T-helper 2 cell treated with Interferon-gamma antibody and Interleukin-4, amounts not matched to agents 100 ng/mL and 5 ng/mL, for 36 hours (primary cell): ENCODE results near the gene TMEM201. TPM values are rescaled to one million over a fixed set of nuclear protein-coding genes. Genes with fewer than 3 reads are reported as not detected.
"Not testable (repeated sequence)": the region's sequence is repeated elsewhere in the genome, so short reads cannot be mapped to it uniquely, and the experiment has no call there.

Source experiments
- intact Hi-C: fragments of 100-400 bp; cut with micrococcal nuclease; formaldehyde crosslinking; loops from one replicate; pipeline ENCODE4 v1.15.1; 2023
- total RNA-seq: library from RNA; stranded (reverse); gene quantifications from 2 replicates; pipeline ENCODE4 v1.2.3, GENCODE V29; 2022

TMEM201 gene
- total RNA-seq, 1 donor from 2014 or later: 23.4 TPM

DNA sequence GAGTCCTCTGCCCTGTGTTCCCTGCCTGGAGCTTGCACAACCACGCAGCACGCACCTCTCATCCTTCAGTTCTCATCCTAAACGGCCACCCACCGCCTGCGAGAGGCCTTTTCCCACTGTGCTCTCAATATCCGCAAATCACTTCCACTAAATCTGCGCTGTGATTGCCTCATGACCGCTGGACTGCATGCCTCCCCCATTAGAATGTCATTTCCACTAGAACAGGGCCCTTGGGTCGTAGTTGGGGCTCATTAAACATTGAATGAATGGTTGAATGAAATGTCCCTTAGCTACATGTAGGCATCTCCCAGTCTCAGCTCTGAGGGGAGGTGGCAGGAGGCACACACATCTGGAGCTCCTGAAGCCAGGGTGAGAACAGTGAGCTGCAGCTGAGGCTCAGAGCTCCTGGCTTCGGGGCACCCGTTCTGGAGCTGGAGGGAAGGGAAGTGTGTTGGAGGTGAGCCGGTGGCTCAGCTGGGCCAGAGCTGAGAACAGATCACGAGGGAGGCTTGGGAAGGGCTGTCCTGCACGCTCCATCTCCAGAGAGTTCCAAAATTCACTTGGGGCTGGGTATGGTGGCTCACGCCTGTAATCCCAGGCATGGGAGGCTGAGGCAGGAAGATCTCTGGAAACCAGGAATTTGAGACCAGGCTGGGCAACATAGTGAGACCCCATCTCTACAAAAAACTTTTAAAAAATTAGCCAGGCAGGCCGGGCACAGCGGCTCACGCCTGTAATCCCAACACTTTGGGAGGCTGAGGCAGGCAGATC is 30.4 kb downstream of the TMEM201 start:
- intact Hi-C loops: no loop called here

DNA sequence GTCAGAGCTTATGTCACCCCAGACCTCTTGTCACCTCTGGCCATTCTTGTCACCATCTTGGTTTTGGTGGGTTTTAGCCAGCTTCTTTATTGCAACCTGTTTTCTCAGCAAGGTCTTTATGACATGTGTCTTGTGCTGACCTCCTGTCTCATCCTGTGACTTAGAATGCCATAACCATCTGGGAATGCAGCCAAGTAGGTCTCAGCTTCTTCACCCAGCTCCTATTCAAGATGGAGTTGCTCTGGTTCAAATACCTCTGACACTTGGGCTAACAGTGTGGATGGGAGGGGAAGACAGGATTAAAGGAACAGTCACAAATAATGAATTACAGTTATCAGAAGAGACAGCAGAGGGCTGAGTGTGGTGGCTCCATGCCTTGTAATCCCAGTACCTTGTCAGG is 32.3 kb downstream of the TMEM201 start:
- intact Hi-C loops: no loop called here

- intact Hi-C loops: no loop called here
These were observed 35.4 kb downstream of the TMEM201 start for GRCh38 chr1:9624081-9624480.

DNA sequence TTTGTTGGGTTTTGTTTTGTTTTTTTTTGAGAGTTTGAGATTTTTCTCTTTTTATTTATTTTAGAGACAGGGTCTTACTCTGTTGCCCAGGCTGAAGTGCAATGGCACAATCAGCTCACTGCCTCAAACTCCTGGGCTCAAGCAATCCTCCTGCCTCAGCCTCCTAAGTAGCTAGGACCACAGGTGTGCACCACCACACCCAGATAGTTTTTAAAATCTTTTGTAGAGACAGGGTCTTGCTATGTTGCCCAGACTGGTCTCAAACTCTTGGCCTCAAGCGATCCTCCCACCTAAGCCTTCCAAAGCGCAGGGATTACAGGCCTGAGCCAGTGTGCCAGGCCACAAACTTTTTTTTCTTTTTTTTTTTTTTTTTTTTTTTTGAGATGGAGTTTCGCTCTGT is 36.3 kb downstream of the TMEM201 start:
- intact Hi-C loops: not testable (repeated sequence)

DNA sequence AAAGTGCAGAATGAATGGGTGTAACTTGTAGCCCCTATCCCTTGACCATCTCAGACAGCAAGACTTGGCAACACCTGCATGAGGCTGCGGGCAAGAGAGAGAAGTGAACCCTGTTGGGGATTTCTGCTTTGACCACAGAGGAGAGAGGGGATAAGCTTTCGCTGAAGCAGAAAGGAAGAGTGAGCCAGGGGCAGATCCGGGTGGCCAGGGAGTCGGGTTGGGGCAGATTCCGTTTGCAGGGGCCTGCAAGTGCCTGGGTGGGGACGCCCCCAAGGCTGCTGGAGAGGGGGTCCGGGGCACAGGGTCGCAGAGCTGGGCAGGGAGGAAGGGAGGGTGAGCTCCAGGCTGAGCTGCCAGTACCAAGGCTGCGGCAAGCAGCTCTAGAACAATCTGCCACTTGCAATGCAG is 37.5 kb downstream of the TMEM201 start:
- intact Hi-C loops: loop anchor here (2.0 kb wide), 1 partner anchor 99 kb away; no protein-coding TSS in a partner anchor

GRCh38 chr1:9628541-9629444 is 40.1 kb downstream of the TMEM201 start:
- intact Hi-C loops: loop anchor here (1.0 kb wide), 4 partner anchors 24 to 282 kb away; partner anchors contain the start of gene CTNNBIP1

GRCh38 chr1:9629445-9630201 is 40.9 kb downstream of the TMEM201 start:
- intact Hi-C loops: loop anchor here (1.0 kb wide), 4 partner anchors 23 to 281 kb away; partner anchors contain the start of gene CTNNBIP1

GRCh38 chr1:9630331-9631111 is 41.8 kb downstream of the TMEM201 start:
- intact Hi-C loops: no loop called here

DNA sequence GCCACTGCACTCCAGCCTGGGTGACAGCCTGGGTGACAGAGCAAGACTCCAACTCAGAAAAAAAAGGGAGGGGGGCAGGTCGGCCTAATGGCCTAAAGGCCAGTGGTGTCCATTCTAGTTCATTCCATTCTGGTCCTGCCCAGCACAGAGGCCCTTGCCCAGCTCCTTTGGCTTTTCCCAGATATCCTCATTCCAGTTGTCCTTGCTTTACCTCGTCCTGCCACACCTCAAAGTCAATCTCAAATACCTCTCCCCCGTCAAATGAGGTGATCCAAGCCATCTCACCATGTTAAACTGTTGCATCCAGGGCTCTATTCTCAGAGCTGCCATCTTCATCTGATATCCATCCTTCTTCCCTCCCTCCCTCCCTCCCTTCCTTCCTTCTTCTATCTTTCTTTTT is 42.9 kb downstream of the TMEM201 start:
- intact Hi-C loops: no loop called here

DNA sequence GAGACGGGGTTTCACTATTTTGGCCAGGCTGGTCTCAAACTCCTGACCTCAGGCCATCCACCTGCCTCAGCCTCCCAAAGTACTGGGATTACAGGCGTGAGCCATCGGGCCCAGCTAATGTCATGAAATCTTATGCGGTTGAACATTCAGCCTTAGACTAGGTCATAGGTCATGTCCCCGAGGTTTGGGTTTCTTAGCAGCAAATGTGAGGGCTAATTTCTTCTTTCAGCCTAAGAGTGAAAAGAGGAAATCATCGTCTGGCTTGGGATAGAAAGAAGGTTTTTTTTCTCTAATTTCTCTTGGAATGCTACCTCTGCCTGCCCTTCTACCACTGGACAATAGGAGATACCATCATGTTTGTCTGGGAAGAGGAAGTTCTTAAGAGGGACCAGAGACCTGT is 44.8 kb downstream of the TMEM201 start:
- intact Hi-C loops: no loop called here

DNA sequence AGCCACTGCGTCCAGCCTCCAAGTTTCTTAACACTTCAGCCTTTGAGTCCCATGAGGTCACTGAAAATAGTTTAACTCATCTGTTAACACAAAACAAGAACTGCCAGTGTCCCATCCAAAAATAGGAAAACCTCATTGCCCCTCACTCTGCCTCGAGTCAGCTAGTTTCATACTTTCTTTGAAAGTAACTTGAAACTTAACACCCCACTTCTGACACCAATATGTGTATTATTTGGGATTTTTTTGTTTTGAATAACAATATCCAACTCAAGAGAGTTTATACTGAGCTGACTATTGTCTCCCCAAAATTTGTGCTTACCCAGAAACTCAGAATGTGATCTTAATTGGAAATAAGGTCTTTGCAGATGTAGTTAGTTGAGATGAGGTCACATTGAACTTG is 45.9 kb downstream of the TMEM201 start:
- intact Hi-C loops: no loop called here

DNA sequence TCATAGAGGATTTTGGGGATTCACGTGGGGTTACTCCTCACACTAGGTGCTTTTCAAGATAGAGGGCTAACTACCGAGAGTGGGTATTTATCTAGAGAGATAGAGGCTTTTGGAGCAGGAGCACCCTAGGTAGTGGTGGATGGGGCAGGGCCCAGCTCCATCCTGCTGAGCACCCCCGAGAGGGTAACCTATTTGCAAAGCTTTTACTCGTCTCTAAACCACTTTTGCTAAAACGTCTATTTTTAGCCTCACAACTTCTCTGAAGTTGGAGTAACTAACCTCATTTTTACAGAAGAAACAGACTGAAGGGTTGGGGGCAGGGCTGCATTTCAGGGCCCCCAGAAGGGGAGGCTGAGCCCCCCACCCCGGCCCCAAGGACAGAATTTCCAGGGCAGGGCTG is 50.5 kb downstream of the TMEM201 start:
- intact Hi-C loops: no loop called here

DNA sequence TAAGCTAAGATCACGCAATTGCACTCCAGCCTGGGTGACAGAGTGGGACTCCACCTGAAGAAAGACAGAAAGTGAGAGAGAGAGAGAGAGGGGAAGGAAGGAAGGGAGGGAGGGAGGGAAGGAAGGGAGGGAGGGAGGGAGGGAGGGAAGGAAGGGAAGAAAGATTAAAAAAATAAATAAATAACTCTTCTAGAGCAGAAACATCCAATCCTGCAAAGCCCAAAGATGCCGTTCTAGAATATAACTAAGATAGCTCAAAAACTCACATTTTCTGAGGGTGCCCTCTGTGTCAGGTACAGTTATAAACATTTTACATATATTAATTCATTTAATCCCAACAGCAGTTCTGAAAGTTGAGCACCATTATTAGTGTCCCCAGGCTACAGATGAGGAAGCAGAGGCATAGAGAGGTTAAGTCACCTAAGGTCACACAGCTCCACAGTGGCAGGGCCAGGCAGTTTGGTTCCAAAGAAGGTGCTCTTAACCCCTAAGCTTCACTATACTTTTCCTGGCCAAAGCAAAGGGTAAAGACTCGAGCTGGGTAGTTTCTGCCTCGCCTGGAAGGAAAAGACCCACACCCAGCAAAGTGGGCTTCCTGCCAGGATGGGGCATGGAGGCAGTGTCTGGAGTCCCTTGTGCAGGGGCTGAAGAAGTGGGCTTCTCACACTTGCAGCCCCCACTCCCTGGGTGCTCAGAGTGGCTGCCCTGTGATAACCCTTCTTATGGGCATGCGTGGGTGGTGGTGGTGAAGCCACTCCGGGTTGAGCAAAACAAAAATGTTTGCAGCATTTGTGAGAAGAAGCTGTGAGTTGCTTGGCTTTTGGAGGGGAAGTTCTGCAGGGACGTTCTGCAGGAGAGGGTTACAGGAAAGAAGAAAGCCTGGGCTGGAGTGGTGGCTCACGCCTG is 54.9 kb downstream of the TMEM201 start:
- intact Hi-C loops: no loop called here

DNA sequence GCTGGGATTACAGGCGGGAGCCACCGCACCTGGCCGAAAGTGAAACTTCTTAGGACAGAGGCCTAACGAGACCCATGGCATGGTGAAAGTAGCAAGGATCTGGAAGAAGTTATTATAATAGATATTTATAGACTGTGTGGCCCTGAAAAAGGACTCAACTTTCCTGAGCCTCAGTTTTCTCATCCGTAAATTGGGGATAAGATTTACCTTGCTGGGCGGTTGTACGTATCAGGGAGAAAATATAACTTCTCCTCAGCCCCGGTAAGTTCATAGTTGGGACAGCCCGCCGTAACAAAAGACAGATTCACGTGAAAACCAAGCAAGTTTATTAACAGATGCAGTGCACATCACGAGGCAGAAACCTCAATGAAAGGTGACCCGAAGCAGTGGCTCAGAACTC is 57.3 kb downstream of the TMEM201 start:
- intact Hi-C loops: no loop called here

DNA sequence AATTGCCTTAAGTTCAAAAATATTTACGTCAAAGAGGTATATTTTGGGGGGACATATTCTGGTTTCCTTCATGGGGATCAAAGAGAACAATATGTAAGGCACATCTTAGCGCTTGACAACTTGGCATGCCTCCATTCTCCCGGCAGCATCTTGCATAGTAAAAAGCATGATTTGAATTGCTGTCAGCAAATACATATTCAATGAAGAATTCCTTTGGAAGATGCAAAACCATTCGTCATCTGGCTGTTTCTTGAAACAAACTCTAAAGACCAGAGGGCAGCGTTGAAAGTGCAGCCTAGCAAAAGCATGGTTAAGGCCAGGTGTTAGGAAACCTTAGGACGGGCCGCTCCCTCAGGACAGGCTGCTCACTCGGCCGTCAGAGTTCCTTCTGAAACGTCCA is 59.5 kb downstream of the TMEM201 start:
- intact Hi-C loops: no loop called here

- intact Hi-C loops: no loop called here
These were observed 61.1 kb downstream of the TMEM201 start for GRCh38 chr1:9649769-9650168.

- intact Hi-C loops: no loop called here
These were observed 62.5 kb downstream of the TMEM201 start for GRCh38 chr1:9651220-9651564.

DNA sequence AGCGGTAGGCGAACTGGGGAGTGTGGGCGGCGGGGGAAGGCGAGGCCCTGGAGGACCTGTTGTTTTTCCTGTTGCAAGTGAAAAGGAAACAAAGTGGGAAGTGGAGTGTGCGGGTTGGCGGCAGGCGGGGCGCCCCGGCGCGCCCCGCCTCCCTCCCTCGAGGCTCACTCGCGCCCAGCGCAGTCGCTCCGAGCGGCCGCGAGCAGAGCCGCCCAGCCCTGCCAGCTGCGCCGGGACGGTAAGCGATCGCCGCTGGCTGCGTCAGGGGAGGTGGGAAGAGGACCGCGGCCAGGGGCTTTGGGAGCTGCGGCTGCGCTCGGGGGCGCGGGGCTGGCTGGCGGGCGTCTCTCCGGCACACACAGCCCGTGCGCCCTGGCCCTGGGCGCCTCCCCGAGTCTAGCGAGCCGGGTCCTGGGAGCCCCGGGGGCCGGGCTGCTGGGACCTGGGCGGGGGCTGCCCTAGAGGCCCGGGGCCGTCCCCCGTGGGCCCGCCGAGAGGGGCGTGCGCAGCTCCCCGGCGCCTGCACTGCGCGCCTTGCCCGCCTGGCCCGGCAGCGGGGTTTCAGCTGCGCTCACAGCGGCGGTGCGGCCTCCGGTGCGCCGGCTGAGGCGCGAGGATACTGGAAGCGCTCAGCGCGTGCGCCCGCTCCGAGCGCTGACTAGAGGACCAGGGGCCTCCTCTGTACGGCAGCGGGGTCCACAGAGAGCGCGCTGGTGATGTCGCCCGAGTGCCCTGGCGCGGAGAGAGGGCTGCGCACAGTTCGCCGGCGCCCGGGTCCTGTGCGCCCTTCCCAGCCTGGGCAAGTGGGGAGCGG is 63.1 kb downstream of the TMEM201 start, which contains the start of gene PIK3CD:
Gene PIK3CD (plus strand): TSS at position 167 of the 814 bp plus-strand sequence. CDS start 58,725 bp downstream, outside the sequence.
- intact Hi-C loops: loop anchor here (1.0 to 2.0 kb wide), 3 partner anchors 22 to 65 kb away; partner anchors contain the start of gene TMEM201
